Measurements from ENCODE around the gene IFI27.

DNA sequence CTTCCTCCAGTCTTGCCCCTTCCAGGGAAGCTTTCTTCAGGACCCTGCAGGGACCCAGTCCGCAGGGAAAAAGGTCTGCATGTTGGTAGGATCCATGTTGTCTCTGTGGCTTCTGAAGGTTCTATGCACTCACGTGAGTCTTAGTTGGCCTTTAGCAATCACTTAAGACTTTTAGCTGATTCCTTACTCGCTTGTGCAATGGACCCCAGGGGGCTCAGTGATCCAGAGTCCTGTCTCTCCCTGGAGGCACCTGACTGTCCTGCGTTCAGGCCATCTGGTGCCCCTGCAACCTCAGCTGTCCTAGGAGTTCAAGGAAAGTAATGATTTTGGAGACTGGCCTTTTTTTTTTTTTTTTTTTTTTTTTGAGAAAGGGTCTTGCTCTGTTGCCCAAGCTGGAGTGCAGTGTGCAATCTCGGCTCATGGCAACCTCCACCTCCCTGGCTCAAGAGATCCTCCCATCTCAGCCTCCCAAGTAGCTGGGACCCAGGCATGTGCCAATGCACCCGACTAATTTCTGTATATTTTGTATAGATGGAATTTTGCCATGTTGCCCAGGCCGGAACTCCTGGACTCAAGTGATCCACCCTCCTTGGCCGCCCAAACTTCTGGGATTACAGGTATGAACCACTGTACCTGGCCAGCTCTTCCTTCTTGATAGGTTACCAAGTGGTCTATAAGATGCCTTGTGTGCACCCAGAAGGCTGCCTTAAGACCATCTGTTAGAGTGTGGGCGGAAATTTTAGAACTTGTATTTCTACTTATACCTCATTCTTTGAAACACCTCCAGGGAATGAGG is 14.2 kb downstream of the IFI27 start:
- TF ChIP-seq, protein P1, sequence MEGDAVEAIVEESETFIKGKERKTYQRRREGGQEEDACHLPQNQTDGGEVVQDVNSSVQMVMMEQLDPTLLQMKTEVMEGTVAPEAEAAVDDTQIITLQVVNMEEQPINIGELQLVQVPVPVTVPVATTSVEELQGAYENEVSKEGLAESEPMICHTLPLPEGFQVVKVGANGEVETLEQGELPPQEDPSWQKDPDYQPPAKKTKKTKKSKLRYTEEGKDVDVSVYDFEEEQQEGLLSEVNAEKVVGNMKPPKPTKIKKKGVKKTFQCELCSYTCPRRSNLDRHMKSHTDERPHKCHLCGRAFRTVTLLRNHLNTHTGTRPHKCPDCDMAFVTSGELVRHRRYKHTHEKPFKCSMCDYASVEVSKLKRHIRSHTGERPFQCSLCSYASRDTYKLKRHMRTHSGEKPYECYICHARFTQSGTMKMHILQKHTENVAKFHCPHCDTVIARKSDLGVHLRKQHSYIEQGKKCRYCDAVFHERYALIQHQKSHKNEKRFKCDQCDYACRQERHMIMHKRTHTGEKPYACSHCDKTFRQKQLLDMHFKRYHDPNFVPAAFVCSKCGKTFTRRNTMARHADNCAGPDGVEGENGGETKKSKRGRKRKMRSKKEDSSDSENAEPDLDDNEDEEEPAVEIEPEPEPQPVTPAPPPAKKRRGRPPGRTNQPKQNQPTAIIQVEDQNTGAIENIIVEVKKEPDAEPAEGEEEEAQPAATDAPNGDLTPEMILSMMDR (conservative IDR thresholded peaks at IDR 0.05; ENCODE audit: low read depth, low read length): no peak
- TF ChIP-seq POLR2A (IDR thresholded peaks at IDR 0.05; ENCODE audit: low read depth, low read length) (no peak), RCOR1 (IDR thresholded peaks at IDR 0.05; ENCODE audit: insufficient replicate concordance, low read length) (no peak), MAFK (IDR thresholded peaks at IDR 0.05; ENCODE audit: low read depth, low read length) (no peak), CEBPB (IDR thresholded peaks at IDR 0.05; ENCODE audit: low read depth, low read length) (no peak), RFX5 (IDR thresholded peaks at IDR 0.05; ENCODE audit: low read depth, low read length) (no peak)

Measured in IMR-90 (cell line).